ENCODE results near the gene HOMER2. TPM values are rescaled to one million over a fixed set of nuclear protein-coding genes. Genes with fewer than 3 reads are reported as not detected.

Gene HOMER2
- total and polyA plus RNA-seq, 2 donors (not counting 3 experiments of a cell fraction or from before 2014, with no cell fraction given) = 0.60 to 0.68 TPM

- H4K20me1 ChIP-seq (replicated peaks; ENCODE audit: control insufficient read depth, extremely low read depth, insufficient read depth, low read length) = no peaks in the 10 kb centered on the region
- TF ChIP-seq JUN (IDR thresholded peaks at IDR 0.05; ENCODE audit: borderline replicate concordance, insufficient read depth, insufficient read length, low read depth) = no peak
- no peak for TF ChIP-seq CTCF (IDR thresholded peaks at IDR 0.05; ENCODE audit: extremely low read depth in 1 of 2, insufficient read depth in 1 of 2, low read depth in 1 of 2, low read length in 2 of 2)
- no peak for TF ChIP-seq MAX (IDR thresholded peaks at IDR 0.05; ENCODE audit: insufficient read depth, insufficient read length)
- TF ChIP-seq EZH2 (IDR thresholded peaks at IDR 0.05; ENCODE audit: borderline replicate concordance, low read depth, low read length, severe bottlenecking) = no peak
- TF ChIP-seq GATA2 (IDR thresholded peaks at IDR 0.05; ENCODE audit: insufficient read depth, insufficient read length, low read depth, low read length) = no peak
- TF ChIP-seq FOS (IDR thresholded peaks at IDR 0.05; ENCODE audit: borderline replicate concordance, insufficient read depth, low read length) = no peak
- no peak overlapping the region for H3K27ac ChIP-seq (ENCODE audit: insufficient read depth, low read depth, low read length)
- H3K9ac ChIP-seq (replicated peaks; ENCODE audit: extremely low read depth, insufficient read depth, low read length) = no peak overlapping the region
- dilution Hi-C loops (cut with MboI; ENCODE audit: extremely low pct_ligation_motif_present, low sequenced_read_pairs) (no loop called here), intact Hi-C loops (cut with micrococcal nuclease) (no loop called here)
- no peak for FAIRE-seq
- no peaks in the 10 kb centered on the region for H3K36me3 ChIP-seq (ENCODE audit: control insufficient read depth in 2 of 2, extremely low read depth in 1 of 2, insufficient read depth in 2 of 2, low read length in 2 of 2)
- DNase-seq (ENCODE audit: low read depth, low spot score) = no peak
- no peak overlapping the region for H3K4me2 ChIP-seq (ENCODE audit: insufficient read depth, low read length)
- no peaks in the 10 kb centered on the region for H3K9me3 ChIP-seq (replicated peaks; ENCODE audit: control insufficient read depth, insufficient read depth, low read length)
- no peak overlapping the region for H2AFZ ChIP-seq (ENCODE audit: low read depth, low read length)
- no peak overlapping the region for H3K4me3 ChIP-seq (replicated peaks in 1 of 3; ENCODE audit: insufficient read depth in 1 of 3, low read depth in 1 of 3, low read length in 3 of 3)
- no peaks in the 10 kb centered on the region for H3K9me1 ChIP-seq (replicated peaks; ENCODE audit: control insufficient read depth, extremely low read depth, insufficient read depth, low read length)
- no peaks in the 10 kb centered on the region for H3K4me1 ChIP-seq (ENCODE audit: control insufficient read depth, extremely low read depth, insufficient read depth, low read length)
- no TSS peak for BruUV-seq (replicated peaks)
- ChIA-PET POLR2A (no interaction called here), CTCF (no interaction called here)
- H3K79me2 ChIP-seq (ENCODE audit: control insufficient read depth, insufficient read depth, low read length) = no peaks in the 10 kb centered on the region
- no peaks in the 10 kb centered on the region for H3K27me3 ChIP-seq (ENCODE audit: control insufficient read depth in 2 of 2, insufficient read depth in 2 of 2, low read length in 2 of 2)
Measured at GRCh38 chr15:82923744-82924143, 28.8 kb downstream of the HOMER2 start.

Data from endothelial cell of umbilical vein (primary cell).